Measurements from ENCODE around the gene PGM5.

- TF ChIP-seq, protein P1, sequence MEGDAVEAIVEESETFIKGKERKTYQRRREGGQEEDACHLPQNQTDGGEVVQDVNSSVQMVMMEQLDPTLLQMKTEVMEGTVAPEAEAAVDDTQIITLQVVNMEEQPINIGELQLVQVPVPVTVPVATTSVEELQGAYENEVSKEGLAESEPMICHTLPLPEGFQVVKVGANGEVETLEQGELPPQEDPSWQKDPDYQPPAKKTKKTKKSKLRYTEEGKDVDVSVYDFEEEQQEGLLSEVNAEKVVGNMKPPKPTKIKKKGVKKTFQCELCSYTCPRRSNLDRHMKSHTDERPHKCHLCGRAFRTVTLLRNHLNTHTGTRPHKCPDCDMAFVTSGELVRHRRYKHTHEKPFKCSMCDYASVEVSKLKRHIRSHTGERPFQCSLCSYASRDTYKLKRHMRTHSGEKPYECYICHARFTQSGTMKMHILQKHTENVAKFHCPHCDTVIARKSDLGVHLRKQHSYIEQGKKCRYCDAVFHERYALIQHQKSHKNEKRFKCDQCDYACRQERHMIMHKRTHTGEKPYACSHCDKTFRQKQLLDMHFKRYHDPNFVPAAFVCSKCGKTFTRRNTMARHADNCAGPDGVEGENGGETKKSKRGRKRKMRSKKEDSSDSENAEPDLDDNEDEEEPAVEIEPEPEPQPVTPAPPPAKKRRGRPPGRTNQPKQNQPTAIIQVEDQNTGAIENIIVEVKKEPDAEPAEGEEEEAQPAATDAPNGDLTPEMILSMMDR (conservative IDR thresholded peaks at IDR 0.05; ENCODE audit: low read depth, low read length), result no peak
- TF ChIP-seq BHLHE40 (IDR thresholded peaks at IDR 0.05; ENCODE audit: low read depth, low read length) (no peak), POLR2A (IDR thresholded peaks at IDR 0.05; ENCODE audit: low read depth, low read length) (no peak)
- TF ChIP-seq, protein P2, sequence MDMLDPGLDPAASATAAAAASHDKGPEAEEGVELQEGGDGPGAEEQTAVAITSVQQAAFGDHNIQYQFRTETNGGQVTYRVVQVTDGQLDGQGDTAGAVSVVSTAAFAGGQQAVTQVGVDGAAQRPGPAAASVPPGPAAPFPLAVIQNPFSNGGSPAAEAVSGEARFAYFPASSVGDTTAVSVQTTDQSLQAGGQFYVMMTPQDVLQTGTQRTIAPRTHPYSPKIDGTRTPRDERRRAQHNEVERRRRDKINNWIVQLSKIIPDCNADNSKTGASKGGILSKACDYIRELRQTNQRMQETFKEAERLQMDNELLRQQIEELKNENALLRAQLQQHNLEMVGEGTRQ (IDR thresholded peaks at IDR 0.05; ENCODE audit: low read depth, low read length), result no peak
These were observed 61.4 kb downstream of the PGM5 start for GRCh38 chr9:68417762-68418161.
